H9 (cell line): ENCODE data around the gene FBXO21. TPM values are rescaled to one million over a fixed set of nuclear protein-coding genes. Genes with fewer than 3 reads are reported as not detected.

Experiments
- DNase-seq: peaks from one replicate; pipeline ENCODE4 v3.0.0-alpha.2; 2017
- H2AFZ ChIP-seq: one replicate; pipeline ENCODE4 v1.6.1; 2013; ENCODE audit warnings: mild to moderate bottlenecking, low read length, control low read depth, moderate library complexity
- H2AK5ac ChIP-seq: 2 replicates; pipeline ENCODE4 v1.6.1; 2013; ENCODE audit warnings: low read length, control low read depth, mixed read lengths; ENCODE audit not compliant: insufficient read length
- H2BK120ac ChIP-seq: one replicate; pipeline ENCODE4 v1.6.1; 2013; ENCODE audit warnings: low read depth, mild to moderate bottlenecking, low read length, control low read depth, inconsistent platforms; ENCODE audit not compliant: poor library complexity, severe bottlenecking
- H2BK12ac ChIP-seq: 2 replicates; pipeline ENCODE4 v1.6.1; 2013; ENCODE audit warnings: low read length, control low read depth, mixed read lengths, low read depth; ENCODE audit not compliant: insufficient read length
- H2BK15ac ChIP-seq: 2 replicates; pipeline ENCODE4 v1.6.1; 2013; ENCODE audit warnings: low read depth, low read length, control low read depth
- H2BK20ac ChIP-seq: one replicate; pipeline ENCODE4 v1.6.1; 2013; ENCODE audit warnings: low read depth, mild to moderate bottlenecking, low read length, control low read depth, inconsistent platforms; ENCODE audit not compliant: poor library complexity, severe bottlenecking
- H2BK5ac ChIP-seq: 2 replicates; pipeline ENCODE4 v1.6.1; 2013; ENCODE audit warnings: low read length, control low read depth, mixed read lengths; ENCODE audit not compliant: insufficient read length
- H3K14ac ChIP-seq: 2 replicates; pipeline ENCODE4 v1.6.1; 2013; ENCODE audit warnings: low read length, control low read depth; ENCODE audit not compliant: insufficient read depth
- H3K18ac ChIP-seq: 2 replicates; pipeline ENCODE4 v1.6.1; 2013; ENCODE audit warnings: low read depth, mild to moderate bottlenecking, mixed read lengths, low read length, control low read depth; ENCODE audit not compliant: insufficient read length
- H3K23ac ChIP-seq: 2 replicates; pipeline ENCODE4 v1.6.1; 2013; ENCODE audit warnings: low read length, control low read depth, mixed read lengths, low read depth; ENCODE audit not compliant: insufficient read length
- H3K23me2 ChIP-seq: 2 replicates; pipeline ENCODE4 v1.6.1; 2013; ENCODE audit warnings: low read depth, mild to moderate bottlenecking, mixed read lengths, low read length, control low read depth; ENCODE audit not compliant: insufficient read length, poor library complexity, severe bottlenecking
- H3K27ac ChIP-seq: 2 replicates; pipeline ENCODE4 v1.5.1; 2013; ENCODE audit warnings: low read length, control low read depth, mixed read lengths, low read depth; ENCODE audit not compliant: insufficient read length
- H3K27me3 ChIP-seq: 2 replicates; pipeline ENCODE4 v1.6.1; 2013; ENCODE audit warnings: low read length, control low read depth, inconsistent platforms; ENCODE audit not compliant: insufficient read depth
- H3K4ac ChIP-seq: 2 replicates; pipeline ENCODE4 v1.6.1; 2013; ENCODE audit warnings: low read depth, mild to moderate bottlenecking, control low read depth, inconsistent platforms, low read length, moderate library complexity
- H3K4me1 ChIP-seq: 2 replicates; pipeline ENCODE4 v1.6.1; 2013; ENCODE audit warnings: low read length, control low read depth, inconsistent platforms; ENCODE audit not compliant: insufficient read depth
- H3K4me2 ChIP-seq: 2 replicates; pipeline ENCODE4 v1.6.1; 2013; ENCODE audit warnings: low read length, control low read depth, mixed read lengths; ENCODE audit not compliant: insufficient read length, insufficient read depth
- H3K56ac ChIP-seq: 2 replicates; pipeline ENCODE4 v1.6.1; 2013; ENCODE audit warnings: low read depth, mild to moderate bottlenecking, mixed read lengths, low read length, control low read depth; ENCODE audit not compliant: insufficient read length
- H3K79me1 ChIP-seq: 2 replicates; pipeline ENCODE4 v1.6.1; 2013; ENCODE audit warnings: low read depth, mild to moderate bottlenecking, moderate library complexity, low read length, control low read depth, inconsistent platforms; ENCODE audit not compliant: insufficient read depth, poor library complexity, severe bottlenecking
- H3K79me2 ChIP-seq: 2 replicates; pipeline ENCODE4 v1.6.1; 2013; ENCODE audit warnings: low read length, control low read depth, inconsistent platforms; ENCODE audit not compliant: insufficient read depth
- H3K9ac ChIP-seq: 2 replicates; pipeline ENCODE4 v1.6.1; 2013; ENCODE audit warnings: low read length, control low read depth, mixed read lengths; ENCODE audit not compliant: insufficient read length; ENCODE audit errors: extremely low read depth
- H3K9me3 ChIP-seq: one replicate; pipeline ENCODE4 v1.6.1; 2013; ENCODE audit warnings: low read depth, low read length, inconsistent platforms; ENCODE audit not compliant: control insufficient read depth
- H3T11ph ChIP-seq: one replicate; pipeline ENCODE4 v1.6.1; 2013; ENCODE audit warnings: mild to moderate bottlenecking, low read length, control low read depth, inconsistent platforms
- H4K20me1 ChIP-seq: one replicate; pipeline ENCODE4 v1.6.1; 2013; ENCODE audit not compliant: control insufficient read depth, insufficient read length, insufficient read depth
- H4K5ac ChIP-seq: 2 replicates; pipeline ENCODE4 v1.6.1; 2013; ENCODE audit warnings: low read depth, mild to moderate bottlenecking, mixed read lengths, low read length, control low read depth; ENCODE audit not compliant: insufficient read length
- H4K8ac ChIP-seq: replicated peaks from 2 replicates; pipeline ENCODE4 v1.6.1; 2013; ENCODE audit warnings: low read length, control low read depth, mixed read lengths, low read depth; ENCODE audit not compliant: insufficient read length
- H4K91ac ChIP-seq: 2 replicates; pipeline ENCODE4 v1.6.1; 2013; ENCODE audit warnings: low read depth, mild to moderate bottlenecking, moderate library complexity, mixed read lengths, low read length, control low read depth; ENCODE audit not compliant: insufficient read length
- H3K27ac Mint-ChIP-seq, 3 experiments: 2 replicates in 2 of 3; 3 replicates in 1 of 3; pipeline ENCODE4 v1.8.0; 2020 to 2021; ENCODE audit warnings: mixed read lengths in 3 of 3, mild to moderate bottlenecking in 1 of 3, moderate library complexity in 1 of 3
- H3K27me3 Mint-ChIP-seq: 2 replicates; pipeline ENCODE4 v1.8.0; 2021; ENCODE audit warnings: low read depth, mild to moderate bottlenecking, moderate library complexity, mixed read lengths
- H3K36me3 Mint-ChIP-seq, 3 experiments: 2 replicates in 2 of 3; 3 replicates in 1 of 3; pipeline ENCODE4 v1.8.0; 2020 to 2021; ENCODE audit warnings: low read depth in 3 of 3, mixed read lengths in 3 of 3; ENCODE audit not compliant: insufficient read depth in 1 of 3
- H3K4me1 Mint-ChIP-seq, 2 experiments: 2 replicates each; pipeline ENCODE4 v1.8.0; 2020; ENCODE audit warnings: mixed read lengths in 2 of 2
- H3K4me3 Mint-ChIP-seq, 2 experiments: 2 replicates in 1 of 2; 3 replicates in 1 of 2; pipeline ENCODE4 v1.8.0; 2020 to 2021; ENCODE audit warnings: mild to moderate bottlenecking in 2 of 2, mixed read lengths in 2 of 2, moderate library complexity in 1 of 2
- H3K9me3 Mint-ChIP-seq, 2 experiments: 2 replicates in 1 of 2; 3 replicates in 1 of 2; pipeline ENCODE4 v1.8.0; 2020; ENCODE audit warnings: mild to moderate bottlenecking in 2 of 2, mixed read lengths in 2 of 2, moderate library complexity in 1 of 2
- CTCF ChIP-seq: fragments of 200-600 bp; sonication (generic); conservative IDR thresholded peaks from 3 replicates; pipeline ENCODE4 v1.8.0; 2021; ENCODE audit warnings: antibody characterized with exemption, mild to moderate bottlenecking
- WGBS: extraction: QIAGEN DNeasy Blood & Tissue Kit; methylation state at CpG from one replicate; pipeline ENCODE4 v1.1.7; 2013; ENCODE audit warnings: missing lambda C conversion rate, low lambda C conversion rate, mixed read lengths; ENCODE audit not compliant: insufficient read length; ENCODE audit errors: extremely low coverage; 5-methylcytosine and 5-hydroxymethylcytosine counted together
- total RNA-seq: library from RNA; stranded (reverse); gene quantifications from 2 replicates; pipeline ENCODE4 v1.2.1, GENCODE V29; 2021

FBXO21 gene
- total RNA-seq, 1 experiment from 2014 or later, result 58.6 TPM

GRCh38 chr12:117212563-117213190, 22.4 kb upstream of the FBXO21 start:
- H4K5ac ChIP-seq, result no peak overlapping the region
- H2AK5ac ChIP-seq, result no peak overlapping the region
- DNase-seq, result peak; percentile 82
- WGBS, result no CpG with 5 or more reads among the region's 7 CpGs
- H3K18ac ChIP-seq, result no peak overlapping the region
- H3K4me1 Mint-ChIP-seq, result peaks cover 11 to 19% of the 10 kb centered on the region in 2 experiments
- no peaks in the 10 kb centered on the region for H3K23me2 ChIP-seq
- H2BK12ac ChIP-seq, result no peak overlapping the region
- no peaks in the 10 kb centered on the region; the same call in 1 of the 2 replicates for H3K4me1 ChIP-seq
- no peaks in the 10 kb centered on the region for H4K20me1 ChIP-seq
- no peak overlapping the region for H3K23ac ChIP-seq
- H3K4ac ChIP-seq, result no peak overlapping the region
- H3K27ac ChIP-seq, result no peak overlapping the region
- no peak overlapping the region for H3K4me2 ChIP-seq
- no peak overlapping the region for H3T11ph ChIP-seq
- peak; percentile 93 for TF ChIP-seq CTCF
- H3K27me3 ChIP-seq, result no peaks in the 10 kb centered on the region
- H3K9me3 ChIP-seq, result no peaks in the 10 kb centered on the region
- no peak overlapping the region for H2BK20ac ChIP-seq
- no peak overlapping the region for H3K27ac Mint-ChIP-seq
- no peak overlapping the region for H3K56ac ChIP-seq
- H3K14ac ChIP-seq, result no peak overlapping the region
- no peak overlapping the region for H4K91ac ChIP-seq
- no peaks in the 10 kb centered on the region for H3K36me3 Mint-ChIP-seq
- H3K9ac ChIP-seq, result no peak overlapping the region
- peaks cover 8% of the 10 kb centered on the region for H3K27me3 Mint-ChIP-seq
- H3K4me3 Mint-ChIP-seq, result no peak overlapping the region
- no peak overlapping the region for H2BK120ac ChIP-seq
- no peaks in the 10 kb centered on the region for H3K79me2 ChIP-seq
- H4K8ac ChIP-seq, result no peak overlapping the region
- no peak overlapping the region for H2AFZ ChIP-seq
- no peaks in the 10 kb centered on the region for H3K79me1 ChIP-seq
- no peak overlapping the region for H2BK5ac ChIP-seq
- no peaks in the 10 kb centered on the region for H3K9me3 Mint-ChIP-seq
- no peak overlapping the region for H2BK15ac ChIP-seq
